ENCODE measurements around the gene NANOS2. TPM values are rescaled to one million over a fixed set of nuclear protein-coding genes. Genes with fewer than 3 reads are reported as not detected.

The NANOS2 gene
- total and polyA plus RNA-seq, 12 donors = not detected

DNA sequence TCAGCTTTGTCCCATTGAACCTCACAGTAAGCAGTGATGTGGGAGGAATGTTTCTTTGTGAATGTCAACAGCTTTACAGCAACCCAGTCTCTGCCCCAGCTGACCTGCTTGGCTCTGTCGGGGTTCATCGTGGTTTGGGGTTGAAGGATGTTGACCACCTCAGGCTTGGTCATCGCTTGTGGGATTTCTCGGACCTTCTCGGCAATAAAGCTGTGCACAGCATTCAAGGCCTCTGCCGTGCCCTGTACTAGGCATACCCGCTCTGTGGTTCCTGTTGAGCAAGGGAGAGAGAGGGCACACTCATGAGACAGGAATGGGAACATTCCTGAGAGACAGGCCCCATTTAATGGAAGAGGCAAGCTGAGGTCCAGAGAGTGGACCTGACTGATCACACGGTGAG is 39.1 kb upstream of the NANOS2 start:
- 86 to 93% methylated on average over 8 of the region's 8 CpGs for WGBS, 2 donors
- H3K27ac ChIP-seq = peak overlapping the region in 9 of 10 donors; percentile 2 to 61 (median 35)
- peaks cover 0 to 43% (median 18%) of the 10 kb centered on the region in 7 donors for H3K27me3 ChIP-seq
- H3K36me3 ChIP-seq = peaks cover 0 to 36% (median 0%) of the 10 kb centered on the region in 9 donors
- TF ChIP-seq, protein P1, sequence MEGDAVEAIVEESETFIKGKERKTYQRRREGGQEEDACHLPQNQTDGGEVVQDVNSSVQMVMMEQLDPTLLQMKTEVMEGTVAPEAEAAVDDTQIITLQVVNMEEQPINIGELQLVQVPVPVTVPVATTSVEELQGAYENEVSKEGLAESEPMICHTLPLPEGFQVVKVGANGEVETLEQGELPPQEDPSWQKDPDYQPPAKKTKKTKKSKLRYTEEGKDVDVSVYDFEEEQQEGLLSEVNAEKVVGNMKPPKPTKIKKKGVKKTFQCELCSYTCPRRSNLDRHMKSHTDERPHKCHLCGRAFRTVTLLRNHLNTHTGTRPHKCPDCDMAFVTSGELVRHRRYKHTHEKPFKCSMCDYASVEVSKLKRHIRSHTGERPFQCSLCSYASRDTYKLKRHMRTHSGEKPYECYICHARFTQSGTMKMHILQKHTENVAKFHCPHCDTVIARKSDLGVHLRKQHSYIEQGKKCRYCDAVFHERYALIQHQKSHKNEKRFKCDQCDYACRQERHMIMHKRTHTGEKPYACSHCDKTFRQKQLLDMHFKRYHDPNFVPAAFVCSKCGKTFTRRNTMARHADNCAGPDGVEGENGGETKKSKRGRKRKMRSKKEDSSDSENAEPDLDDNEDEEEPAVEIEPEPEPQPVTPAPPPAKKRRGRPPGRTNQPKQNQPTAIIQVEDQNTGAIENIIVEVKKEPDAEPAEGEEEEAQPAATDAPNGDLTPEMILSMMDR (IDR thresholded peaks at IDR 0.05) = no peak
- peaks cover 13 to 48% (median 41%) of the 10 kb centered on the region in 9 donors for H3K4me1 ChIP-seq
- H3K4me3 ChIP-seq = no peak overlapping the region
- ATAC-seq (no peak), DNase-seq (no peak)
- intact Hi-C loops (cut with DNase I) = no loop called here
- H3K9me3 ChIP-seq = no peaks in the 10 kb centered on the region

DNA sequence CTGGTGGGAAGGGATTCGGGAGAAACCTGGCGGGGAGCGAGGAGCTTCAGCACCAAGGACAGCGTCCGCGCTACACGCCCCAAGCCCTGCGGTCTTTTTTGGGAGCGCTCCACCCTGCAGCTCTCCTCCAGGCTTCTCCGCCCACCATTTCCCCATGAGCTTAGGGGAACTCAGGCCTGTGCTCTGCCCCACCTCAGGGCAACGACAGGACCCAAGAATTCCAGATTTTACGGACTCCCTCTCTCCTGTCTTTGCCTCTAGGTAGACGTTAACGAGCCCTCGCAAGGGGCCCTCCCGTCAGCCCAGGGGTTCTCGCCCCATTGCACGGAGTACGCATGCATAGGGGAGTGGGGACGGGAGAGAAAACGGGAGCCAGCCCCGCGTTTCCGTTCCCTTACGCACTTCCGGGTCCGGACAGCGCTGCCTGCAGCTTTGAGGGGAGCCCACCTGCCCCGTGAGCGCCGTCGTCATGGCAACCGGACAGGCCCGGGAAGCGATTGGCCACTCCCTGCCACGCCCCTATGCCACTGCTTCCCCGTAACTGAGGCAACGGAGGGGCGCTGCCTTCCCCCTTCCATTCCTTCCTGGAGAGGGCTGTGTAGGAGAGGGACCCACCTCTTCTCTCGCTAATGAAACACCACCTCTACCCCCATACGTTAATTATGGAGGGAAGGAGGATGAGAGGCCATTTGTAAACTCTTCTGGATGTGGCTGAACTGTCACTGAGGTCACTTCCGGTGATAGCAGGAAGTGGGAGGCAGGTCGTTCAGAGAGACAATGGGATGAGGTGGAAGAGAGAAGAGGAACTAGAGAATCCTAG is 38.3 kb upstream of the NANOS2 start:
- ATAC-seq (peak in 5 of 8 donors; percentile 23 to 51 (median 41)), DNase-seq (peak; percentile 42 to 62)
- Histone ChIP-seq H3K27ac (peak overlapping the region in 5 of 10 donors; percentile 21 to 61 (median 35)), H3K4me3 (peak overlapping the region in 4 of 10 donors; percentile 5 to 29 (median 17)), H3K27me3 (peaks cover 0 to 40% (median 18%) of the 10 kb centered on the region in 7 donors), H3K9me3 (no peaks in the 10 kb centered on the region), H3K36me3 (peaks cover 0 to 44% (median 0%) of the 10 kb centered on the region in 9 donors), H3K4me1 (peaks cover 13 to 47% (median 38%) of the 10 kb centered on the region in 9 donors)
- intact Hi-C loops (cut with DNase I) = no loop called here
- TF ChIP-seq, protein P1 (IDR thresholded peaks at IDR 0.05) = no peak
- 11 to 19% methylated on average over 43 of the region's 43 CpGs for WGBS, 2 donors

DNA sequence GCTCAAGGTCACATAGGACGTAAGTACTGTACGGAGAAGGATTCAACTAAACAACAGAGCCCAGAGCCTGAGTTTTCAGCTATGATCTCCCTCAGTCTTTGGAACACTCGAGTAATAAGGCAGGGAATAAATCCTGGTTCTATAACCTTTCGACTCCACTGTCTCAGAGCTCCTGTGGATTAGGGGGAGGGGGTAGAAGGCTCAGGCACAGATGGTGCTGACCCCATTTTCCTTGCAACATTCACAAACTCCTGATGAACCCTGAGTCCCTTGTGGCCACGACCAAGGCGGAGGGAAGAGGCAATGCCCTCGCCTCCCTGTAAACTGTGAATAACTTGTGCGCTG is 37.7 kb upstream of the NANOS2 start:
- no peak for DNase-seq
- Histone ChIP-seq H3K4me3 (no peak overlapping the region), H3K27ac (no peak overlapping the region), H3K4me1 (peaks cover 13 to 44% (median 38%) of the 10 kb centered on the region in 9 donors), H3K9me3 (no peaks in the 10 kb centered on the region), H3K36me3 (peaks cover 0 to 49% (median 0%) of the 10 kb centered on the region in 9 donors), H3K27me3 (peaks cover 0 to 39% (median 18%) of the 10 kb centered on the region in 7 donors)
- 54 to 59% methylated on average over 8 of the region's 8 CpGs for WGBS, 2 donors
- intact Hi-C loops (cut with DNase I) = no loop called here
- ATAC-seq = no peak
- TF ChIP-seq, protein P1 (IDR thresholded peaks at IDR 0.05) = no peak

DNA sequence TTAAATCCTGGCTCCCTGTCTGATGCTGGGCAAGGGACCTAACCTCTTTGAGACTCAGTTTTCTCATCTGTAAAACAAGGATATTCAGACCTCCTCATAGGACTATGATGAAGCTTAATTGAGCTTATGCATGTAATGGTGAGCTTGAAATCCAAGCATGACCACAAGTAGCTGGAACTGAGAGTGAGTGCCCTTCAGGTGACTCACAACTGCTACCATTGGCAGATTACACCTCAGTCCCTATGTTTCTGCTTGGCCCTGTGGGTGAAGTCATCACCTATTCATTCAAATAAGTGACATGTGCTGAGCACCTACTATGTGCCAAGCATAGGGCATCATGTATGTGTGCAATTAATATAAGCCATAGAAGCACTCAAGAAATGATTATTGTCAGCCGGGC is 33.3 kb upstream of the NANOS2 start:
- Histone ChIP-seq H3K9me3 (no peaks in the 10 kb centered on the region), H3K4me1 (peaks cover 3 to 6% (median 4%) of the 10 kb centered on the region in 9 donors), H3K27ac (no peak overlapping the region), H3K27me3 (peaks cover 0 to 24% (median 0%) of the 10 kb centered on the region in 7 donors), H3K4me3 (no peak overlapping the region), H3K36me3 (peaks cover 0 to 86% (median 0%) of the 10 kb centered on the region in 9 donors)
- 92 to 93% methylated on average over 1 of the region's 1 CpG for WGBS, 2 donors
- TF ChIP-seq, protein P1 (IDR thresholded peaks at IDR 0.05) = no peak
- intact Hi-C loops (cut with DNase I) = no loop called here
- no peak for DNase-seq
- no peak for ATAC-seq

Measured in heart right ventricle (tissue), 16 donors.